ENCODE data around the gene CDH5. TPM values are rescaled to one million over a fixed set of nuclear protein-coding genes. Genes with fewer than 3 reads are reported as not detected.

Gene CDH5
- total RNA-seq, 3 donors from 2014 or later: 5.5 to 17.0 (median 10.2) TPM

DNA sequence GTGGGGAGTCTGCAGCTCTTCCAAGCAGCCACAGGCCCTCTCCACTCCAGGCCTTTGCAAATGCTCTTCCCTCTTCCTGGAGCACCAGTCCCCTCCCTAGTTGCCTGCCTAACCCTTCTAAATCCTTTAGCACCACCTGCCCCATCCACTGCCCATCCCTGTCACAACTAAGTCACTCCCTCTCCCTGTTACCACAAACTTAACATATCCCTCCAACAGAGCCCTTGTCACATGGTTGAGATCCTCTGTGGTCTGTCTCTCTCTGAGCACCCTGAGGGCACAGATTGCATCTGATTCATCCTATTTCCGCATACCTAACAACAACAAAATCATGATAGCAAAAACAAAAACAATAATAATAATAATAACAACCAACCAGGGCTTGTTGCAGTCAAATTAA lies 49.6 kb downstream of the CDH5 start:
- DNase-seq (no peak), ATAC-seq (no peak)
- Histone ChIP-seq H3K36me3 (ENCODE audit: low read depth) (no peaks in the 10 kb centered on the region), H3K4me3 (no peak overlapping the region), H3K9me3 (peaks cover 9% of the 10 kb centered on the region), H3K4me1 (ENCODE audit: low read depth) (no peaks in the 10 kb centered on the region)
- intact Hi-C loops (cut with DNase I, micrococcal nuclease): no loop called here
- TF ChIP-seq, protein P1, sequence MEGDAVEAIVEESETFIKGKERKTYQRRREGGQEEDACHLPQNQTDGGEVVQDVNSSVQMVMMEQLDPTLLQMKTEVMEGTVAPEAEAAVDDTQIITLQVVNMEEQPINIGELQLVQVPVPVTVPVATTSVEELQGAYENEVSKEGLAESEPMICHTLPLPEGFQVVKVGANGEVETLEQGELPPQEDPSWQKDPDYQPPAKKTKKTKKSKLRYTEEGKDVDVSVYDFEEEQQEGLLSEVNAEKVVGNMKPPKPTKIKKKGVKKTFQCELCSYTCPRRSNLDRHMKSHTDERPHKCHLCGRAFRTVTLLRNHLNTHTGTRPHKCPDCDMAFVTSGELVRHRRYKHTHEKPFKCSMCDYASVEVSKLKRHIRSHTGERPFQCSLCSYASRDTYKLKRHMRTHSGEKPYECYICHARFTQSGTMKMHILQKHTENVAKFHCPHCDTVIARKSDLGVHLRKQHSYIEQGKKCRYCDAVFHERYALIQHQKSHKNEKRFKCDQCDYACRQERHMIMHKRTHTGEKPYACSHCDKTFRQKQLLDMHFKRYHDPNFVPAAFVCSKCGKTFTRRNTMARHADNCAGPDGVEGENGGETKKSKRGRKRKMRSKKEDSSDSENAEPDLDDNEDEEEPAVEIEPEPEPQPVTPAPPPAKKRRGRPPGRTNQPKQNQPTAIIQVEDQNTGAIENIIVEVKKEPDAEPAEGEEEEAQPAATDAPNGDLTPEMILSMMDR (IDR thresholded peaks at IDR 0.05): no peak

DNA sequence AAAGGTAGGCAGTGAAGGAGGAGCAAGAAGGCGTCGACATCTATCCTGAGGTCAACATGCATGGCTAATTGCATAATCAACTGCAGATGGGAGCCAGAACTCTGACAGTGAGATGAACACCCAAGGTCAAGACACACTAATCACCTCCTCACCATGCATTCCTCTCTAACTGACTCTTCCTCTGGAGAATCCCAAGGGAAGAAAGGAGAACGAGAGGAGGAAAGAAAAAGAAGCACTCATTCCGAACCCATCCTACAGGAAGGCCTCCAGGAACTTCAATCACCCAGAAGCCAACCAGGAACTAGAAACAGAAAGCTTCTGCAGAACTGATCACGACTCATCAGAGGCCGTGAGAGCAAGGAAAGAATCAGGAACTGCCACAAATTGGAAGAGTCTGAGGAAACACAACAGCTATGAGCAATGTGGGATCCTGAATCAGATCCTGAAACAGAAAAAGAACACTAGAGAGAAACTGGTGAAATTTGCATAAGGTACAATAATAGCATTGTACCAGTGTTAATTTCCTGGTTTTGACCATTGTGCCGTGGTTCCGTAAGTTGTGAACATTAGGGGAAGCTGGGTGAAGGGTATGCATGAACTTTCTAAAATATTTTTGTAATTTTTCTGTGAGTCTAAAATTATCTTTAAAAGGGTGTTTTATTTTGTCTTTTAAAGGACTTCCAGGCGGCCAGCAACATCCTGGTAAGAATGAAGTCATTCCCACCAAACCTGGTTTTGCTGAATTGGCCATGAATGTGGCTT lies 50.6 kb downstream of the CDH5 start:
- TF ChIP-seq, protein P1 (IDR thresholded peaks at IDR 0.05): no peak
- DNase-seq (no peak), ATAC-seq (peak; percentile 35)
- intact Hi-C loops (cut with DNase I, micrococcal nuclease): no loop called here
- Histone ChIP-seq H3K9me3 (peaks cover 1% of the 10 kb centered on the region), H3K36me3 (ENCODE audit: low read depth) (no peaks in the 10 kb centered on the region), H3K4me1 (ENCODE audit: low read depth) (no peaks in the 10 kb centered on the region), H3K4me3 (no peak overlapping the region)

DNA sequence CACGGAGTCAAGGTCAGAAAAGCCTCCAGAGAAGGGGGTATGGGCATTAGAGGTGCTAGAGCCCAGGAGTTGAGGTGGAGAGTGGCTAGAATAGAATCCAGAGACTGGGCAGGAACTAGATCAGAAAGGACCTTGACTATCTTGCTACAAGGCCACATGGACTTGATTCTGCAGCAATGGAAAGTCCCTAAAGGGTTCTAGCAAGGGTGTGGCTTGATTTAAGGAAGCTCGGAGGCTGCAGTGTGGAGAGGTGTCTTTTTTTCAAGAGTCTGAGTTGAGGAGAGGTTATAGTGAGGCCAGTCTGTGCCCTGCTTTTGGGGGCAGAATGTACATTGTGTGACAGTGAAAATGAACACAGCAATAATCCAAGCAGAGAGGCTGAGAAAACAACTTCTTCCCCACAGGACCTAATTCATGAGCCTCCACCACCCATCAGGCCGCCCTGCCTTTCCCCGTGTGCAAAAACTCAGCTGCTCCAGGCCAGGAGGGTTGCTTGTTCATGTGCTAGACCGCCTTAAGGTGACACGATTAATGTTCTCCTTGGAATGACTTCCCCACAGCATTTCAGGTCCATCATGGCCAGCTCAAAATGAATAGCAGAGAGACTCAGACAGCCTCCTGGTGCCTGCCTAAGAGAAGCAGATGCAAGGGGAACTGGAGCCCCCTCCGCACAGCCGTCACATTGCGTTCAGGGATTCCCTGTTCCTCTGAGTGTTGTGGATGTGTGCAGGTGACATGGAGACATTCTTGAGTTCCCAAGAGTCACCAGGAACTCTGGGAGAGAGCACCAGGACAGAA lies 51.9 kb downstream of the CDH5 start:
- Histone ChIP-seq H3K4me3 (no peak overlapping the region), H3K9me3 (no peaks in the 10 kb centered on the region), H3K36me3 (ENCODE audit: low read depth) (no peaks in the 10 kb centered on the region), H3K4me1 (ENCODE audit: low read depth) (no peaks in the 10 kb centered on the region)
- TF ChIP-seq, protein P1 (IDR thresholded peaks at IDR 0.05): no peak
- no peak for ATAC-seq
- intact Hi-C loops (cut with DNase I, micrococcal nuclease): no loop called here
- no peak for DNase-seq

DNA sequence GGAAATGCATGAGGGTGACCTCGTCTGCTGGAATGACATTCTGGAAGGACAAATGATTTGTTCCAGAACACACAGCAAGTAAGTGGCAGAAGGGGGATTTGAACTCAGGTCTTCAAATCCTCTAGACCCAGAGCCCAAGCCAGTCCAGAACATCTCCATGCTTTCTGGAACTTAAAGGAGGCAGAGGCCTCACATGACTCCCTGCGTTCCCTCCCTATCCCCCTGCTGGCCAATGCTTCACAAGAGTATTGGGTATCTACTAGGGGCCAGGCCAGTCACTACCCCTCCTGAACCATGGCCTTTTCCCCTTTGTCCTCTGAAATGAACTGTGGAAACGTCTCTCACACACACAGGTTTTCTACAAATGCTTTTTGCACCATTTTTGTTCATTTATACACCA lies 53.0 kb downstream of the CDH5 start:
- DNase-seq: no peak
- Histone ChIP-seq H3K36me3 (ENCODE audit: low read depth) (no peaks in the 10 kb centered on the region), H3K4me3 (no peak overlapping the region), H3K4me1 (ENCODE audit: low read depth) (no peaks in the 10 kb centered on the region), H3K9me3 (no peaks in the 10 kb centered on the region)
- TF ChIP-seq, protein P1 (IDR thresholded peaks at IDR 0.05): no peak
- intact Hi-C loops (cut with DNase I, micrococcal nuclease): no loop called here
- no peak for ATAC-seq

DNA sequence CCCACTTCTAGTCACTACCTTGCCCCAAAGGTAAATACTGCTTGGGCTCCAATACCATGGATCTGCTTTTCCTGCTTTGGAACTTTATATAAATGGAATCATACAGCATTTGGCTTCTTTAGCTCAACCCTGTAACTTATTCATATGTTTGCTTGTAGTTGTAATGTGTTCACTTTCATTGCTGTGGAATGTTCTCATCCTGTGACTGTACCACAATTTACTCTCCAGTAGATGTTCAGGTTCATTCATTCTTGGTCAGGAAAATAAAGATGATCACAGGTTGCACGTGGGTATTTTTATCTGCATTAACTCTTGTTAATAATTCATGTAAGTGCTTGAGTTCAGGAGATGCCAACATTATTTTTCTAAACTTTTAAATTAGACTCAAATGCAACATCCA lies 53.9 kb downstream of the CDH5 start:
- TF ChIP-seq, protein P1 (IDR thresholded peaks at IDR 0.05): no peak
- ATAC-seq: no peak
- Histone ChIP-seq H3K36me3 (ENCODE audit: low read depth) (no peaks in the 10 kb centered on the region), H3K4me3 (no peak overlapping the region), H3K4me1 (ENCODE audit: low read depth) (no peaks in the 10 kb centered on the region), H3K9me3 (no peaks in the 10 kb centered on the region)
- intact Hi-C loops (cut with DNase I, micrococcal nuclease): no loop called here
- DNase-seq: no peak
